Keratinocyte (primary cell): ENCODE data around the gene LENG9. TPM values are rescaled to one million over a fixed set of nuclear protein-coding genes. Genes with fewer than 3 reads are reported as not detected.

Experiments used
- DNase-seq: peaks from one replicate; pipeline ENCODE4 v3.0.0-alpha.2; 2011; ENCODE audit warnings: low read depth, missing footprints, low spot score
- FAIRE-seq: peaks from 2 replicates; lab custom pipeline; 2011; peaks lifted over from hg19 to GRCh38; lab: Jason Lieb, UNC
- H2AFZ ChIP-seq: 2 replicates; pipeline ENCODE4 v1.6.0; 2012; ENCODE audit warnings: low read length, control low read depth, inconsistent platforms; ENCODE audit not compliant: control insufficient read depth
- H3K27ac ChIP-seq: 2 replicates; pipeline ENCODE4 v1.5.1; 2011; ENCODE audit warnings: low read length; ENCODE audit not compliant: control insufficient read depth, insufficient read depth
- H3K27me3 ChIP-seq: 3 replicates; pipeline ENCODE4 v1.6.0; 2011; ENCODE audit warnings: low read length; ENCODE audit not compliant: control insufficient read depth, insufficient read depth; ENCODE audit errors: extremely low read depth
- H3K36me3 ChIP-seq, 2 experiments: 2 replicates in 1 of 2; 3 replicates in 1 of 2; pipeline ENCODE4 v1.5.1; 2011; ENCODE audit warnings: low read length in 2 of 2, mild to moderate bottlenecking in 1 of 2; ENCODE audit not compliant: control insufficient read depth in 2 of 2, insufficient read depth in 2 of 2; ENCODE audit errors: extremely low read depth in 1 of 2
- H3K4me1 ChIP-seq: 3 replicates; pipeline ENCODE4 v1.5.1; 2011; ENCODE audit warnings: low read length; ENCODE audit not compliant: control insufficient read depth, insufficient read depth; ENCODE audit errors: extremely low read depth
- H3K4me2 ChIP-seq: 3 replicates; pipeline ENCODE4 v1.6.0; 2011; ENCODE audit warnings: low read depth, low read length; ENCODE audit not compliant: control insufficient read depth, insufficient read depth; ENCODE audit errors: extremely low read depth
- H3K4me3 ChIP-seq, 3 experiments: fragments of 200-600 bp in 1 of 3; sonication (generic) in 1 of 3; 2 replicates in 2 of 3; 3 replicates in 1 of 3; pipeline ENCODE4 v1.5.1; 2011 to 2016; ENCODE audit warnings: low read length in 3 of 3, mild to moderate bottlenecking in 3 of 3, control low read depth in 2 of 3, inconsistent platforms in 1 of 3, low read depth in 1 of 3, mixed read lengths in 1 of 3, mixed run types in 1 of 3, moderate library complexity in 1 of 3; ENCODE audit not compliant: control insufficient read depth in 2 of 3, insufficient read depth in 2 of 3; ENCODE audit errors: extremely low read depth in 1 of 3
- H3K79me2 ChIP-seq: 2 replicates; pipeline ENCODE4 v1.6.0; 2012; ENCODE audit warnings: low read length; ENCODE audit not compliant: control insufficient read depth, insufficient read depth
- H3K9ac ChIP-seq: 3 replicates; pipeline ENCODE4 v1.6.0; 2011; ENCODE audit warnings: low read length; ENCODE audit not compliant: control insufficient read depth, insufficient read depth; ENCODE audit errors: extremely low read depth
- H3K9me1 ChIP-seq: 3 replicates; pipeline ENCODE4 v1.6.0; 2011; ENCODE audit warnings: low read length; ENCODE audit not compliant: control insufficient read depth, insufficient read depth; ENCODE audit errors: extremely low read depth
- H3K9me3 ChIP-seq: 2 replicates; pipeline ENCODE4 v1.5.1; 2012; ENCODE audit warnings: low read depth, low read length; ENCODE audit not compliant: control insufficient read depth
- H4K20me1 ChIP-seq: 3 replicates; pipeline ENCODE4 v1.6.0; 2011; ENCODE audit warnings: low read length; ENCODE audit not compliant: control insufficient read depth, insufficient read depth; ENCODE audit errors: extremely low read depth
- CTCF ChIP-seq, 3 experiments: IDR thresholded peaks in 1 of 3; conservative IDR thresholded peaks in 1 of 3; optimal IDR thresholded peaks in 1 of 3; 2 replicates in 2 of 3; 3 replicates in 1 of 3; pipeline versions ENCODE3 to v1.5.1; 2011; ENCODE audit warnings: low read length in 3 of 3, mild to moderate bottlenecking in 3 of 3, moderate library complexity in 2 of 3, control low read depth in 1 of 3, inconsistent platforms in 1 of 3; ENCODE audit not compliant: insufficient read depth in 2 of 3; ENCODE audit errors: extremely low read depth in 1 of 3
- EZH2 ChIP-seq: IDR thresholded peaks from one replicate; pipeline ENCODE4 v1.6.1; 2012; ENCODE audit warnings: inconsistent platforms, mild to moderate bottlenecking, low read length, moderate library complexity
- dilution Hi-C: fragments of 300-500 bp; cut with MboI; formaldehyde crosslinking; loops from one replicate; pipeline ENCODE4 v1.7.0; 2020; ENCODE audit warnings: low sequenced_read_pairs; ENCODE audit not compliant: extremely low pct_ligation_motif_present
- polyA plus RNA-seq, 5 experiments: library from polyadenylated mRNA; depleted of rRNA in 3 of 5; stranded (reverse) in 3 of 5; stranded (forward) in 1 of 5; unstranded in 1 of 5; fragments of >200 nt; gene quantifications; 1 replicate in 1 of 5; 2 replicates in 3 of 5; 3 replicates in 1 of 5; pipeline versions ENCODE4 v1.2.1 to v1.2.3, GENCODE V29; 2011 to 2012; ENCODE audit warnings: missing spikeins in 2 of 5, low read depth in 1 of 5, low replicate concordance in 1 of 5

Gene LENG9
- polyA plus RNA-seq, 1 donor (not counting 4 experiments of a cell fraction or from before 2014, with no cell fraction given): 1.3 TPM

GRCh38 chr19:54424660-54425381 is 38.8 kb downstream of the LENG9 start:
- peaks cover 33% of the 10 kb centered on the region for H3K27me3 ChIP-seq
- dilution Hi-C loops: no loop called here
- H3K9me3 ChIP-seq: no peaks in the 10 kb centered on the region
- no peak for TF ChIP-seq EZH2
- TF ChIP-seq CTCF (optimal IDR thresholded peaks at IDR 0.05 in 1 of 3, IDR thresholded peaks at IDR 0.05 in 1 of 3, conservative IDR thresholded peaks at IDR 0.05 in 1 of 3; ENCODE audit: extremely low read depth in 1 of 3, insufficient read depth in 2 of 3, low read length in 3 of 3): no peak
- FAIRE-seq (no peak), DNase-seq (no peak)
- H3K4me1 ChIP-seq: no peaks in the 10 kb centered on the region
- no peak overlapping the region for H3K4me3 ChIP-seq
- H2AFZ ChIP-seq: no peak overlapping the region
- H3K27ac ChIP-seq: no peak overlapping the region
- no peaks in the 10 kb centered on the region for H3K79me2 ChIP-seq
- H4K20me1 ChIP-seq: no peaks in the 10 kb centered on the region
- no peaks in the 10 kb centered on the region for H3K9me1 ChIP-seq
- H3K9ac ChIP-seq: no peak overlapping the region
- no peak overlapping the region for H3K4me2 ChIP-seq
- H3K36me3 ChIP-seq: no peaks in the 10 kb centered on the region

- no peaks in the 10 kb centered on the region for H3K36me3 ChIP-seq
- no peaks in the 10 kb centered on the region for H3K9me1 ChIP-seq
- H3K4me2 ChIP-seq: no peak overlapping the region
- H3K27me3 ChIP-seq: peaks cover 30% of the 10 kb centered on the region
- H2AFZ ChIP-seq: no peak overlapping the region
- FAIRE-seq: no peak
- no peak for DNase-seq
- no peaks in the 10 kb centered on the region for H3K9me3 ChIP-seq
- TF ChIP-seq EZH2 (no peak), CTCF (optimal IDR thresholded peaks at IDR 0.05 in 1 of 3, IDR thresholded peaks at IDR 0.05 in 1 of 3, conservative IDR thresholded peaks at IDR 0.05 in 1 of 3; ENCODE audit: extremely low read depth in 1 of 3, insufficient read depth in 2 of 3, low read length in 3 of 3) (no peak)
- dilution Hi-C loops: no loop called here
- no peaks in the 10 kb centered on the region for H3K4me1 ChIP-seq
- H3K9ac ChIP-seq: no peak overlapping the region
- no peaks in the 10 kb centered on the region for H3K79me2 ChIP-seq
- H3K4me3 ChIP-seq: no peak overlapping the region
- H3K27ac ChIP-seq: no peak overlapping the region
- no peaks in the 10 kb centered on the region for H4K20me1 ChIP-seq
These were observed 39.4 kb downstream of the LENG9 start for GRCh38 chr19:54424201-54424600.
